Kidney (tissue), 14 donors: Measurements from ENCODE around the gene GRIFIN. TPM values are rescaled to one million over a fixed set of nuclear protein-coding genes. Genes with fewer than 3 reads are reported as not detected.

Source experiments
- DNase-seq, 5 donors: peaks; one replicate each; pipeline ENCODE4 v3.0.0-alpha.2; 2013 to 2020
- FAIRE-seq: peaks from 2 replicates; lab custom pipeline; 2012; peaks lifted over from hg19 to GRCh38; lab: Jason Lieb, UNC
- H3K27ac ChIP-seq, 2 donors: one replicate each; pipeline ENCODE4 v1.7.0; 2013; ENCODE audit warnings: low read depth in 2 of 2, low read length in 2 of 2, inconsistent platforms in 1 of 2
- H3K27me3 ChIP-seq: one replicate; pipeline ENCODE4 v1.7.1; 2013; ENCODE audit warnings: low read length, inconsistent platforms; ENCODE audit not compliant: control insufficient read depth, insufficient read depth
- H3K36me3 ChIP-seq, 3 donors: one replicate each; pipeline versions ENCODE4 v1.7.0 to v1.7.1; 2013; ENCODE audit warnings: low read length in 3 of 3, control low read depth in 1 of 3, inconsistent platforms in 1 of 3; ENCODE audit not compliant: insufficient read depth in 3 of 3, control insufficient read depth in 2 of 3
- H3K4me1 ChIP-seq, 3 donors: one replicate each; pipeline versions ENCODE4 v1.7.0 to v1.7.1; 2013; ENCODE audit warnings: low read length in 3 of 3, inconsistent platforms in 1 of 3, low read depth in 1 of 3; ENCODE audit not compliant: control insufficient read depth in 2 of 3, insufficient read depth in 2 of 3
- H3K4me3 ChIP-seq, 3 donors: one replicate each; pipeline versions ENCODE4 v1.7.0 to v1.8.1; 2013; ENCODE audit warnings: low read length in 3 of 3, control low read depth in 1 of 3, inconsistent platforms in 1 of 3
- H3K9ac ChIP-seq, 3 donors: one replicate each; pipeline versions ENCODE4 v1.7.0 to v1.7.1; 2013; ENCODE audit warnings: low read length in 3 of 3, control low read depth in 1 of 3, inconsistent platforms in 1 of 3
- H3K9me3 ChIP-seq, 3 donors: one replicate each; pipeline versions ENCODE4 v1.7.0 to v1.7.1; 2013; ENCODE audit warnings: low read length in 3 of 3, control low read depth in 1 of 3, inconsistent platforms in 1 of 3; ENCODE audit not compliant: control insufficient read depth in 2 of 3, insufficient read depth in 1 of 3
- intact Hi-C: fragments of 100-400 bp; cut with DNase I; formaldehyde crosslinking; loops from one replicate; pipeline ENCODE4 v1.11.1; 2022
- polyA plus RNA-seq: library from polyadenylated mRNA; stranded (reverse); fragments of 350-450 nt; fragmentation: Illumina TruSeq; extraction: RNeasy Lipid Tissue Mini Kit (QIAGEN cat#74804); gene quantifications from one replicate; pipeline ENCODE4 v1.2.3, GENCODE V29; 2014; ENCODE audit warnings: low read depth, low replicate concordance; ENCODE audit not compliant: insufficient read depth
- total RNA-seq: library from RNA; stranded (reverse); fragmentation: NEBNext Ultra II Directional; extraction: Animal tissue kit (Norgen Biotek cat#: 25700); gene quantifications from one replicate; pipeline ENCODE4 v1.2.1, GENCODE V29; 2021
- TF ChIP-seq, protein P1 (sequence below): IDR thresholded peaks from 3 replicates; pipeline ENCODE4 v1.5.1; 2012; ENCODE audit warnings: mild to moderate bottlenecking, moderate library complexity, borderline replicate concordance; ENCODE audit not compliant: insufficient read depth; ENCODE audit errors: extremely low read depth
- donor health status: control.
- donor health status: control.
- donor health status: control.
- donor health status: control.
- donor health status: control.
- donor health status: DM: yes; HTN: yes; CAD: no.
- donor health status: Normal renal cell carcinoma (clear cell type).

The GRIFIN gene
- total and polyA plus RNA-seq, 2 donors from 2014 or later = not detected

- Histone ChIP-seq H3K4me3 (no peak overlapping the region), H3K27me3 (no peaks in the 10 kb centered on the region), H3K27ac (no peak overlapping the region), H3K4me1 (peaks cover 0 to 7% (median 0%) of the 10 kb centered on the region in 3 donors), H3K36me3 (no peaks in the 10 kb centered on the region), H3K9me3 (no peaks in the 10 kb centered on the region), H3K9ac (no peak overlapping the region)
- FAIRE-seq = no peak
- TF ChIP-seq, protein P1, sequence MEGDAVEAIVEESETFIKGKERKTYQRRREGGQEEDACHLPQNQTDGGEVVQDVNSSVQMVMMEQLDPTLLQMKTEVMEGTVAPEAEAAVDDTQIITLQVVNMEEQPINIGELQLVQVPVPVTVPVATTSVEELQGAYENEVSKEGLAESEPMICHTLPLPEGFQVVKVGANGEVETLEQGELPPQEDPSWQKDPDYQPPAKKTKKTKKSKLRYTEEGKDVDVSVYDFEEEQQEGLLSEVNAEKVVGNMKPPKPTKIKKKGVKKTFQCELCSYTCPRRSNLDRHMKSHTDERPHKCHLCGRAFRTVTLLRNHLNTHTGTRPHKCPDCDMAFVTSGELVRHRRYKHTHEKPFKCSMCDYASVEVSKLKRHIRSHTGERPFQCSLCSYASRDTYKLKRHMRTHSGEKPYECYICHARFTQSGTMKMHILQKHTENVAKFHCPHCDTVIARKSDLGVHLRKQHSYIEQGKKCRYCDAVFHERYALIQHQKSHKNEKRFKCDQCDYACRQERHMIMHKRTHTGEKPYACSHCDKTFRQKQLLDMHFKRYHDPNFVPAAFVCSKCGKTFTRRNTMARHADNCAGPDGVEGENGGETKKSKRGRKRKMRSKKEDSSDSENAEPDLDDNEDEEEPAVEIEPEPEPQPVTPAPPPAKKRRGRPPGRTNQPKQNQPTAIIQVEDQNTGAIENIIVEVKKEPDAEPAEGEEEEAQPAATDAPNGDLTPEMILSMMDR = no peak
- intact Hi-C loops = no loop called here
- DNase-seq = peak; percentile 71 to 91 (median 89)
Measured at GRCh38 chr7:2497500-2498336, 21.5 kb upstream of the GRIFIN start.

DNA sequence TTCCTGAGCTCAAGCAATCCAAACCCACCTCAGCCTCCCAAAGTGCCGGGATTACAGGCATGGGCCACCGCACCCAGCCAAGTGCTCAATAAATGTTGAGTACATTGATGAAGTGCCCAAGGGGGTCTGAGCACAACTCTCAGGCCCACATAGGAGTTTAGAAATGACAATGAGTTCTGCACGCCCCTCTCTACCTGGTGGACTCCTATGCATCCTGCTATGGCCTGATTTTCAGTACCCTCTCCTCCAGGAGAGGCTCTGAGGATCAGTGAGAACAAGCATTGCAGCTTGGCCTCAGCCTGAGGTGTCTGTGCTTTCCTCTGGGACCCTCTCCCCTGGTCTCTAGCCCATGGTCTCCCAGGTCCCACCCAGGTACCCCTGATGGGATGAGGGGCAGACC is 20.9 kb upstream of the GRIFIN start:
- TF ChIP-seq, protein P1 = no peak
- FAIRE-seq (no peak), DNase-seq (no peak)
- no peak overlapping the region for H3K4me3 ChIP-seq
- no peak overlapping the region for H3K9ac ChIP-seq
- intact Hi-C loops = no loop called here
- H3K4me1 ChIP-seq = peaks cover 0 to 7% (median 0%) of the 10 kb centered on the region in 3 donors
- H3K27ac ChIP-seq = no peak overlapping the region
- no peaks in the 10 kb centered on the region for H3K27me3 ChIP-seq
- H3K9me3 ChIP-seq = no peaks in the 10 kb centered on the region
- no peaks in the 10 kb centered on the region for H3K36me3 ChIP-seq

- Histone ChIP-seq H3K9ac (no peak overlapping the region), H3K4me3 (no peak overlapping the region), H3K27me3 (no peaks in the 10 kb centered on the region), H3K9me3 (no peaks in the 10 kb centered on the region), H3K27ac (no peak overlapping the region), H3K4me1 (peaks cover 0 to 7% (median 0%) of the 10 kb centered on the region in 3 donors), H3K36me3 (no peaks in the 10 kb centered on the region)
- DNase-seq (peak in 2 of 5 donors; percentile 46 to 77), FAIRE-seq (no peak)
- intact Hi-C loops = no loop called here
- TF ChIP-seq, protein P1 = no peak
Measured at GRCh38 chr7:2496375-2496774, 20.2 kb upstream of the GRIFIN start.
